IPS-18a (cell line): ENCODE measurements around the gene SLC25A21.
"Not testable (repeated sequence)": the region's sequence is repeated elsewhere in the genome, so short reads cannot be mapped to it uniquely, and the experiment has no call there.

Source experiments
- H3K27ac ChIP-seq: one replicate; pipeline ENCODE4 v1.5.1; 2013; ENCODE audit warnings: low read length
- H3K27me3 ChIP-seq: one replicate; pipeline ENCODE4 v1.6.1; 2013; ENCODE audit warnings: mild to moderate bottlenecking, low read length; ENCODE audit not compliant: control insufficient read depth, insufficient read depth
- H3K36me3 ChIP-seq: one replicate; pipeline ENCODE4 v1.6.1; 2013; ENCODE audit warnings: low read depth, low read length; ENCODE audit not compliant: control insufficient read depth
- H3K4me1 ChIP-seq: one replicate; pipeline ENCODE4 v1.6.1; 2013; ENCODE audit warnings: low read depth, low read length; ENCODE audit not compliant: control insufficient read depth
- H3K4me3 ChIP-seq: one replicate; pipeline ENCODE4 v1.5.1; 2013; ENCODE audit warnings: low read length
- H3K9ac ChIP-seq: one replicate; pipeline ENCODE4 v1.6.1; 2013; ENCODE audit warnings: mild to moderate bottlenecking, low read length, moderate library complexity
- H3K9me3 ChIP-seq: one replicate; pipeline ENCODE4 v1.6.1; 2013; ENCODE audit warnings: low read depth, low read length; ENCODE audit not compliant: control insufficient read depth

The SLC25A21 gene

GRCh38 chr14:36870776-36871175 is 301.6 kb downstream of the SLC25A21 start:
- H3K4me1 ChIP-seq = no peaks in the 10 kb centered on the region
- H3K27me3 ChIP-seq = no peaks in the 10 kb centered on the region
- H3K36me3 ChIP-seq = no peaks in the 10 kb centered on the region
- no peaks in the 10 kb centered on the region for H3K9me3 ChIP-seq
- H3K9ac ChIP-seq = no peak overlapping the region
- H3K27ac ChIP-seq = no peak overlapping the region
- H3K4me3 ChIP-seq = no peak overlapping the region

GRCh38 chr14:36869125-36869524 is 303.3 kb downstream of the SLC25A21 start:
- no peaks in the 10 kb centered on the region for H3K9me3 ChIP-seq
- H3K4me3 ChIP-seq = no peak overlapping the region
- H3K36me3 ChIP-seq = no peaks in the 10 kb centered on the region
- no peak overlapping the region for H3K9ac ChIP-seq
- no peaks in the 10 kb centered on the region for H3K27me3 ChIP-seq
- no peak overlapping the region for H3K27ac ChIP-seq
- H3K4me1 ChIP-seq = no peaks in the 10 kb centered on the region

DNA sequence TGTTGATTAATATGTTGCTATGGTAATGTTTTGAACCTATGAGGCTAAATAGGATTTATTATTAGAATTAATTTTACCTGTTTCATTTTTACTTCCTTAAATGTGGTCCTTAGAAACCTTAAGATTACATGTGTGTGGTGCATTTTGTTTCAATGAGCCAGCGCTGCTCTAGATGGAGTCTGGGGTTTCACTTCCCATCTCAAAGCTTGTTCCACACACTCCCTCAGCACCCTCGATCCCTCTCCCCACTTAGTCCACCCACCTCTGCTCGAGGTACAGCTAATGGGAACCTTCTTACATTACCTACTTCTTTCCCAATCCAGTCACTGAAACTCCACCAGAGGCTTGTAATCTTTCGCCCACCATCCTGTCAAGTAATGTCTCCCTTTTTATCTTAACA is 305.5 kb downstream of the SLC25A21 start:
- Histone ChIP-seq H3K9ac (no peak overlapping the region), H3K9me3 (no peaks in the 10 kb centered on the region), H3K27me3 (no peaks in the 10 kb centered on the region), H3K36me3 (no peaks in the 10 kb centered on the region), H3K4me3 (no peak overlapping the region), H3K4me1 (no peaks in the 10 kb centered on the region), H3K27ac (no peak overlapping the region)

DNA sequence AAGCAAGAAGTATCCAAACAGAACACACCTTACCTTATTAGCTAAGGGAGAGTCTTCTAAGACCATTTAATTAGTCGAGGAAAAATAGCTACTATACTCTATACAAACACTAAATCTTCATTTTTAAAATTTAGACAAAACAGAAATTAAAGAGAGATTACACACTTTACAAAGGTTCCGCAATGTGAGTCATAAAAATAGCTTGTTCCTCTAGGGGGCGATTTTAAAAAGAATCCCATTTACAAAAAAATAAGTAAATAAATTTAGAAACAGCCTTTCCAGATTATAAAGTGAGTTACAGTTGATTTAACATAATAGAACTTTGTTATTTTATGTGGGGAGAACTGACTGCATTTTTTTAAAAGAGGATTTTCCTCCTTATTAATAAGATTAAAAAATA is 309.1 kb downstream of the SLC25A21 start:
- Histone ChIP-seq H3K36me3 (no peaks in the 10 kb centered on the region), H3K4me3 (no peak overlapping the region), H3K27me3 (no peaks in the 10 kb centered on the region), H3K9me3 (no peaks in the 10 kb centered on the region), H3K4me1 (no peaks in the 10 kb centered on the region), H3K9ac (no peak overlapping the region), H3K27ac (no peak overlapping the region)

DNA sequence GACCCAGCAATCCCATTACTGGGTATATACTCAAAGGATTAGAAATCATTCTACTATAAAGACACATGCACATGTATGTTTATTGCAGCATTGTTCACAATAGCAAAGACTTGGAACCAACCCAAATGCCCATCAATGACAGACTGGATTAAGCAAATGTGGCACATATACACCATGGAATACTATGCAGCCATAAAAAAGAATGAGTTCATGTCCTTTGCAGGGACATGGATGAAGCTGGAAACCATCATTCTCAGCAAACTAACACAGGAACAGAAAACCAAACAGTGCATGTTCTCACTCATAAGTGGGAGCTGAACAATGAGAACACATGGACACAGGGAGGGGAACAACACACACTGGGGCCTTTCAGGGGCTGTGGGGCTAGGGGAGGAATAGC is 310.2 kb downstream of the SLC25A21 start:
- H3K9ac ChIP-seq, H3K4me3 ChIP-seq, H3K27ac ChIP-seq, H3K27me3 ChIP-seq, H3K9me3 ChIP-seq, H3K4me1 ChIP-seq, H3K36me3 ChIP-seq: not testable (repeated sequence)

DNA sequence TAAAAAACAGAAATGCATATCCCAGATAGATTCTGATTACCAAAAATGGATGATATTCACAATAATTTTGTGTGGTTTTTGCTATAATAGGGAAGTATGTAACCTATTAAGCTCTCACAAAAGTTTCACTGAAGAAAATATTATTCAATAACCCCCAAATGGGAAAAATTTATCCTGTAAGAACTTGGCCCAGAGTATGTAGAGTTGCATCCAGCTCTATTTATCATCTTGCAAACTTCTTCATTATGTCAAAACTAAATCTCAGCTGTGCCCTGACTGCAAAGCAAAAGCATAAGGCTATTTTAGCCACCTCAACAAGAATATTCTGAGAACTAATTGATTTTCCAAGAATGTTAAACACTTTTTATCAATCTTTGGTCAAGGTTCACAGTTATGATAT is 311.6 kb downstream of the SLC25A21 start:
- no peak overlapping the region for H3K4me3 ChIP-seq
- H3K9me3 ChIP-seq = no peaks in the 10 kb centered on the region
- no peak overlapping the region for H3K27ac ChIP-seq
- H3K36me3 ChIP-seq = no peaks in the 10 kb centered on the region
- no peak overlapping the region for H3K9ac ChIP-seq
- H3K4me1 ChIP-seq = peaks cover 9% of the 10 kb centered on the region
- H3K27me3 ChIP-seq = no peaks in the 10 kb centered on the region

DNA sequence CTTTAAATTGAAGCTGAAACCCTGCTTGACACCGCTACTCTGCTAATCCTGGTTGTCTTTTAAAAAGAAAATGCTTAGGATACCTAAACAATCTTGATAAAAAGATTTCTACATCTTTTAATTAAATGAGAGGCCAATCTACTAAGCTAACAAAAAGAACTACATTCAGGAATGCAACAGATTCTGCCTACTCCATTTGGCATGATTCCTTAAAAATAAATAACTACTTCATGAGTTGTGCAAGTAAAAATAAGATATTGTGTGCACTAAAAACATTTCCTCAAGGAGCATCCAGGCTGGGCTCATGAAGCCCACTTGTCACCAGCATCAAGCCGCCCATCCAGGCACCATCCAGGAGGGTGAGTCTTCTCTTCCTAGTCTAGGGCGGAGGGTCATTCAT is 313.3 kb downstream of the SLC25A21 start:
- H3K36me3 ChIP-seq = no peaks in the 10 kb centered on the region
- H3K27ac ChIP-seq = no peak overlapping the region
- H3K9me3 ChIP-seq = no peaks in the 10 kb centered on the region
- no peak overlapping the region for H3K4me3 ChIP-seq
- H3K4me1 ChIP-seq = peaks cover 9% of the 10 kb centered on the region
- H3K9ac ChIP-seq = no peak overlapping the region
- no peaks in the 10 kb centered on the region for H3K27me3 ChIP-seq

GRCh38 chr14:36857842-36858445 is 314.5 kb downstream of the SLC25A21 start:
- Histone ChIP-seq H3K4me1 (peaks cover 9% of the 10 kb centered on the region), H3K9ac (no peak overlapping the region), H3K27me3 (no peaks in the 10 kb centered on the region), H3K9me3 (no peaks in the 10 kb centered on the region), H3K36me3 (no peaks in the 10 kb centered on the region), H3K27ac (no peak overlapping the region), H3K4me3 (no peak overlapping the region)

DNA sequence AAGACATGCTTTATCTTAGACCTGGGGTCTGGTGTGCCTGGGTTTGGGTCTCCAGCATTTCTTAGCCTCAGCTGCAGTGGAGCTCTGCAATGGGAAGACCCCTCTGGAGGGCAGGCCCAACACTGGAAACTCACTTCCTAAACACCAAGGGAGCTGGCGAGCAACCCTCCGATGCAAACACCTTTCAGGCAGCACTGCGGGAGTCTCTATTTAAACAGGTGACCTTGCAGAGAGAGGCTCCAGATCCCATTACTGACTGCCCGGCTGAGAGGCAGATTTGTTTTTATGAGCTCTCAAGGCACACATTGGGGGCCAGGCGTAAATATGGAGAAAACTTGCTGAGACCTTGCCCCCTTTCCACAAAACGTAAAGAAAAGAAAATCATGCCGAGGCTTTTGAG is 315.3 kb downstream of the SLC25A21 start:
- Histone ChIP-seq H3K9ac (no peak overlapping the region), H3K4me1 (peaks cover 9% of the 10 kb centered on the region), H3K27ac (no peak overlapping the region), H3K9me3 (no peaks in the 10 kb centered on the region), H3K27me3 (no peaks in the 10 kb centered on the region), H3K4me3 (no peak overlapping the region), H3K36me3 (no peaks in the 10 kb centered on the region)

GRCh38 chr14:36856095-36856878 is 316.1 kb downstream of the SLC25A21 start:
- Histone ChIP-seq H3K36me3 (no peaks in the 10 kb centered on the region), H3K27ac (no peak overlapping the region), H3K4me3 (no peak overlapping the region), H3K9ac (no peak overlapping the region), H3K4me1 (peaks cover 9% of the 10 kb centered on the region), H3K9me3 (no peaks in the 10 kb centered on the region), H3K27me3 (no peaks in the 10 kb centered on the region)

- Histone ChIP-seq H3K36me3 (no peaks in the 10 kb centered on the region), H3K27ac (no peak overlapping the region), H3K27me3 (no peaks in the 10 kb centered on the region), H3K4me3 (no peak overlapping the region), H3K4me1 (peaks cover 9% of the 10 kb centered on the region), H3K9ac (no peak overlapping the region), H3K9me3 (no peaks in the 10 kb centered on the region)
Observed at GRCh38 chr14:36855396-36855795, 317.0 kb downstream of the SLC25A21 start.
